GM12801 (cell line): ENCODE measurements around the gene COX6A1.

ENCODE experiments used
- CTCF ChIP-seq: IDR thresholded peaks from one replicate; pipeline ENCODE4 v1.5.1; 2011; ENCODE audit warnings: control low read depth; ENCODE audit not compliant: insufficient read length; ENCODE audit errors: extremely low read depth

Gene COX6A1

GRCh38 chr12:120453060-120453750 is 15.3 kb downstream of the COX6A1 start:
- no peak for TF ChIP-seq CTCF

- TF ChIP-seq CTCF = no peak
Measured at GRCh38 chr12:120453977-120454376, 16.1 kb downstream of the COX6A1 start.

GRCh38 chr12:120455302-120455701 is 17.4 kb downstream of the COX6A1 start:
- TF ChIP-seq CTCF = no peak

GRCh38 chr12:120457133-120457532 is 19.2 kb downstream of the COX6A1 start:
- TF ChIP-seq CTCF = no peak

- no peak for TF ChIP-seq CTCF
Measured at GRCh38 chr12:120460157-120460556, 22.2 kb downstream of the COX6A1 start.

GRCh38 chr12:120462099-120462640 is 24.3 kb downstream of the COX6A1 start:
- no peak for TF ChIP-seq CTCF

- no peak for TF ChIP-seq CTCF
Measured at GRCh38 chr12:120463712-120464111, 25.8 kb downstream of the COX6A1 start.
